Chondrocyte (in vitro differentiated cells): ENCODE results near the gene CXXC1. TPM values are rescaled to one million over a fixed set of nuclear protein-coding genes. Genes with fewer than 3 reads are reported as not detected.

ENCODE experiments used
- DNase-seq: peaks from one replicate; pipeline ENCODE4 v3.0.0; 2021; ENCODE audit warnings: mixed read lengths, low spot score
- H3K27ac Mint-ChIP-seq: one replicate; pipeline ENCODE4 v1.8.0; 2021; ENCODE audit warnings: mild to moderate bottlenecking, moderate library complexity, mixed read lengths; ENCODE audit not compliant: unreplicated experiment
- H3K27me3 Mint-ChIP-seq: 2 replicates; pipeline ENCODE4 v1.8.0; 2021; ENCODE audit warnings: low read depth, mixed read lengths
- H3K36me3 Mint-ChIP-seq: 2 replicates; pipeline ENCODE4 v1.8.0; 2021; ENCODE audit warnings: low read depth, mixed read lengths
- H3K4me1 Mint-ChIP-seq: 2 replicates; pipeline ENCODE4 v1.8.0; 2021; ENCODE audit warnings: low read depth, mild to moderate bottlenecking, mixed read lengths
- H3K4me3 Mint-ChIP-seq: one replicate; pipeline ENCODE4 v1.8.0; 2021; ENCODE audit warnings: mild to moderate bottlenecking, moderate library complexity, mixed read lengths; ENCODE audit not compliant: unreplicated experiment
- H3K9me3 Mint-ChIP-seq: 2 replicates; pipeline ENCODE4 v1.8.0; 2021; ENCODE audit warnings: low read depth, mixed read lengths
- CTCF ChIP-seq: fragments of 200-600 bp; sonication (generic); IDR thresholded peaks from 2 replicates; pipeline ENCODE4 v1.5.0; 2021; ENCODE audit warnings: antibody characterized with exemption, mild to moderate bottlenecking, moderate library complexity
- long read RNA-seq: library from polyadenylated mRNA; stranded (forward); transcript quantifications from one replicate; pipeline ENCODE4 v2.0.0, GENCODE V29; 2021
- total RNA-seq: library from RNA; stranded (reverse); gene quantifications from 3 replicates; pipeline ENCODE4 v1.2.1, GENCODE V29; 2021

The CXXC1 gene
- 47.6 to 60.3 TPM (median 59.2 TPM) in 3 replicates for total RNA-seq
- long read RNA-seq, transcript CXXC1-202 (15 exons, 2,280 nt): minor isoform, 6 of 91 reads
- long read RNA-seq, transcript CXXC1-201 (15 exons, 2,936 nt): major isoform, 51 of 91 reads
- long read RNA-seq, partial matches to known transcripts: 1 of 91 reads
- long read RNA-seq, other reads (novel, unspliced or antisense): 31 of 91 reads

- Mint-ChIP-seq H3K4me3 (peak within 1 kb of the TSS; percentile 94), H3K36me3 (peaks cover 9% of the 10 kb centered on the region), H3K27ac (peak within 1 kb of the TSS; percentile 91), H3K27me3 (peaks cover 14% of the 10 kb centered on the region), H3K9me3 (no peaks in the 10 kb centered on the region), H3K4me1 (peaks cover 19% of the 10 kb centered on the region)
- peak; percentile 70 for TF ChIP-seq CTCF
- peak; percentile 99 for DNase-seq
These were observed at the start of gene CXXC1 for GRCh38 chr18:50287441-50288347. Gene CXXC1 (minus strand): TSS chr18:50287692. CDS start chr18:50287589, 103 bp downstream.

- no peak for TF ChIP-seq CTCF
- Mint-ChIP-seq H3K4me1 (no peaks in the 10 kb centered on the region), H3K27me3 (peaks cover 27% of the 10 kb centered on the region), H3K27ac (no peak overlapping the region), H3K36me3 (no peaks in the 10 kb centered on the region), H3K4me3 (no peak overlapping the region), H3K9me3 (peaks cover 9% of the 10 kb centered on the region)
- DNase-seq: no peak
These were observed 47.2 kb upstream of the CXXC1 start for GRCh38 chr18:50334546-50335152.

- Mint-ChIP-seq H3K9me3 (peaks cover 9% of the 10 kb centered on the region), H3K4me3 (no peak overlapping the region), H3K36me3 (no peaks in the 10 kb centered on the region), H3K27ac (no peak overlapping the region), H3K27me3 (peaks cover 22% of the 10 kb centered on the region), H3K4me1 (no peaks in the 10 kb centered on the region)
- DNase-seq: no peak
- TF ChIP-seq CTCF: no peak
These were observed 44.2 kb upstream of the CXXC1 start for GRCh38 chr18:50331691-50332090.

- no peaks in the 10 kb centered on the region for H3K36me3 Mint-ChIP-seq
- peaks cover 9% of the 10 kb centered on the region for H3K9me3 Mint-ChIP-seq
- no peak for DNase-seq
- no peaks in the 10 kb centered on the region for H3K4me1 Mint-ChIP-seq
- no peak overlapping the region for H3K27ac Mint-ChIP-seq
- TF ChIP-seq CTCF: no peak
- peaks cover 20% of the 10 kb centered on the region for H3K27me3 Mint-ChIP-seq
- H3K4me3 Mint-ChIP-seq: no peak overlapping the region
These were observed 42.7 kb upstream of the CXXC1 start for GRCh38 chr18:50330176-50330575.

GRCh38 chr18:50327983-50328382, 40.5 kb upstream of the CXXC1 start:
- Mint-ChIP-seq H3K4me3 (no peak overlapping the region), H3K4me1 (no peaks in the 10 kb centered on the region), H3K27ac (no peak overlapping the region), H3K27me3 (peaks cover 25% of the 10 kb centered on the region), H3K9me3 (peaks cover 9% of the 10 kb centered on the region), H3K36me3 (no peaks in the 10 kb centered on the region)
- DNase-seq: no peak
- no peak for TF ChIP-seq CTCF
